GM19025 (cell line): ENCODE results near the gene TFDP1.
"Not testable (repeated sequence)": the region's sequence is repeated elsewhere in the genome, so short reads cannot be mapped to it uniquely, and the experiment has no call there.

Experiments
- ATAC-seq: cut with Tn5 transposase; IDR thresholded peaks from one replicate; pipeline ENCODE4 v1.9.1; 2021; ENCODE audit warnings: mild to moderate bottlenecking, low read depth, moderate library complexity; ENCODE audit not compliant: unreplicated experiment

The TFDP1 gene

GRCh38 chr13:113548778-113549621, 35.6 kb upstream of the TFDP1 start:
- ATAC-seq, result no peak

GRCh38 chr13:113550453-113550852, 34.1 kb upstream of the TFDP1 start:
- ATAC-seq, result no peak

- no peak for ATAC-seq
These were observed 33.2 kb upstream of the TFDP1 start for GRCh38 chr13:113551081-113552000.

GRCh38 chr13:113552079-113552478, 32.5 kb upstream of the TFDP1 start:
- ATAC-seq, result no peak

GRCh38 chr13:113552786-113553434, 31.6 kb upstream of the TFDP1 start:
- no peak for ATAC-seq

GRCh38 chr13:113553511-113554332, 30.8 kb upstream of the TFDP1 start:
- ATAC-seq, result no peak

- no peak for ATAC-seq
These were observed 30.2 kb upstream of the TFDP1 start for GRCh38 chr13:113554333-113554700.

- no peak for ATAC-seq
These were observed 29.4 kb upstream of the TFDP1 start for GRCh38 chr13:113555141-113555540.

- ATAC-seq, result no peak
These were observed 27.5 kb upstream of the TFDP1 start for GRCh38 chr13:113557013-113557412.

GRCh38 chr13:113558461-113558860, 26.1 kb upstream of the TFDP1 start:
- no peak for ATAC-seq

GRCh38 chr13:113559061-113559460, 25.5 kb upstream of the TFDP1 start:
- no peak for ATAC-seq

GRCh38 chr13:113559901-113560644, 24.5 kb upstream of the TFDP1 start:
- ATAC-seq, result no peak

GRCh38 chr13:113560645-113561416, 23.7 kb upstream of the TFDP1 start:
- ATAC-seq, result no peak

GRCh38 chr13:113561417-113562084, 23.0 kb upstream of the TFDP1 start:
- ATAC-seq, result no peak

GRCh38 chr13:113562085-113562749, 22.3 kb upstream of the TFDP1 start:
- no peak for ATAC-seq

GRCh38 chr13:113562844-113563243, 21.7 kb upstream of the TFDP1 start:
- no peak for ATAC-seq

GRCh38 chr13:113563511-113563910, 21.0 kb upstream of the TFDP1 start:
- not testable (repeated sequence) for ATAC-seq
